GM18526 (cell line): ENCODE measurements around the gene LAMB2.

Source experiments
- POLR2A ChIP-seq: IDR thresholded peaks from 3 replicates; pipeline ENCODE4 v1.6.1; 2011; ENCODE audit not compliant: insufficient read length; ENCODE audit errors: extremely low read depth

LAMB2 gene

GRCh38 chr3:49132437-49133225 is at the start of gene LAMB2:
TSS of gene LAMB2 (minus strand) at chr3:49133050. CDS start at chr3:49132867, 183 bp downstream.
- TF ChIP-seq POLR2A: no peak

- TF ChIP-seq POLR2A: no peak
Measured at GRCh38 chr3:49181351-49181750, 48.5 kb upstream of the LAMB2 start.

GRCh38 chr3:49180116-49180515 is 47.3 kb upstream of the LAMB2 start:
- TF ChIP-seq POLR2A: no peak

GRCh38 chr3:49177073-49177472 is 44.2 kb upstream of the LAMB2 start:
- TF ChIP-seq POLR2A: no peak

- TF ChIP-seq POLR2A: no peak
Measured at GRCh38 chr3:49175530-49175929, 42.7 kb upstream of the LAMB2 start.

- no peak for TF ChIP-seq POLR2A
Measured at GRCh38 chr3:49174397-49174985, 41.6 kb upstream of the LAMB2 start.

- TF ChIP-seq POLR2A: no peak
Measured at GRCh38 chr3:49173792-49174170, 40.9 kb upstream of the LAMB2 start.

- no peak for TF ChIP-seq POLR2A
Measured at GRCh38 chr3:49173116-49173791, 40.4 kb upstream of the LAMB2 start.

- TF ChIP-seq POLR2A: no peak
Measured at GRCh38 chr3:49172551-49173041, 39.7 kb upstream of the LAMB2 start.

- TF ChIP-seq POLR2A: no peak
Measured at GRCh38 chr3:49171775-49172500, 39.1 kb upstream of the LAMB2 start.

- no peak for TF ChIP-seq POLR2A
Measured at GRCh38 chr3:49171119-49171774, 38.4 kb upstream of the LAMB2 start, which contains the start of gene KLHDC8B. TSS of gene KLHDC8B (plus strand) at chr3:49171598. CDS start at chr3:49172770, 1,172 bp downstream.

GRCh38 chr3:49170744-49171118 is 37.9 kb upstream of the LAMB2 start:
- no peak for TF ChIP-seq POLR2A

GRCh38 chr3:49166752-49167556 is 34.1 kb upstream of the LAMB2 start:
- no peak for TF ChIP-seq POLR2A
